ENCODE measurements around the gene BIN1.

BIN1 gene

GRCh38 chr2:127137741-127138140 lies 30.8 kb upstream of the BIN1 start:
- H3K27me3 ChIP-seq, result no peaks in the 10 kb centered on the region
- H3K4me3 ChIP-seq, result no peak overlapping the region
- H3K9ac ChIP-seq, result no peak overlapping the region
- H3K36me3 ChIP-seq, result no peaks in the 10 kb centered on the region
- peaks cover 0 to 11% (median 7%) of the 10 kb centered on the region in 11 experiments; a peak in 9 of 22 replicates for H3K9me3 ChIP-seq (replicated peaks in 1 of 11)
- H4K20me1 ChIP-seq, result no peaks in the 10 kb centered on the region
- no peak overlapping the region for H3K27ac ChIP-seq
- no peak for TF ChIP-seq Cebpa-rat (IDR thresholded peaks at IDR 0.05)
- peaks cover 41 to 63% (median 48%) of the 10 kb centered on the region in 10 experiments for H3K4me1 ChIP-seq
- peak overlapping the region; percentile 56 to 81 (median 69); a peak in 18 of 22 replicates for H3K4me2 ChIP-seq

GRCh38 chr2:127137225-127137624 lies 30.3 kb upstream of the BIN1 start:
- Histone ChIP-seq H3K36me3 (no peaks in the 10 kb centered on the region), H3K9me3 (replicated peaks in 1 of 11) (peaks cover 0 to 11% (median 7%) of the 10 kb centered on the region in 11 experiments; a peak in 9 of 22 replicates), H4K20me1 (no peaks in the 10 kb centered on the region), H3K27ac (0 out of 22 replicates have a peak overlapping the region, but pooled peaks of 1 of the 11 experiments have one; percentile 7), H3K27me3 (no peaks in the 10 kb centered on the region), H3K4me3 (no peak overlapping the region), H3K9ac (no peak overlapping the region), H3K4me2 (peak overlapping the region; percentile 56 to 81 (median 69); a peak in 21 of 22 replicates), H3K4me1 (peaks cover 41 to 61% (median 47%) of the 10 kb centered on the region in 10 experiments)
- no peak for TF ChIP-seq Cebpa-rat (IDR thresholded peaks at IDR 0.05)

GRCh38 chr2:127134833-127135830 lies 28.2 kb upstream of the BIN1 start:
- no peak for TF ChIP-seq Cebpa-rat (IDR thresholded peaks at IDR 0.05)
- peak overlapping the region in 3 of 11 experiments; percentile 7 to 15 (median 12); a peak in 1 of 22 replicates for H3K27ac ChIP-seq
- H3K4me3 ChIP-seq, result no peak overlapping the region
- no peaks in the 10 kb centered on the region for H3K36me3 ChIP-seq
- H3K4me2 ChIP-seq, result peak overlapping the region; percentile 40 to 81 (median 69)
- H3K27me3 ChIP-seq, result no peaks in the 10 kb centered on the region
- H4K20me1 ChIP-seq, result no peaks in the 10 kb centered on the region
- peaks cover 39 to 49% (median 41%) of the 10 kb centered on the region in 10 experiments for H3K4me1 ChIP-seq
- peaks cover 0 to 11% (median 6%) of the 10 kb centered on the region in 11 experiments; a peak in 9 of 22 replicates for H3K9me3 ChIP-seq (replicated peaks in 1 of 11)
- peak overlapping the region in 4 of 11 experiments; percentile 8 to 49 (median 22); a peak in 2 of 22 replicates for H3K9ac ChIP-seq

DNA sequence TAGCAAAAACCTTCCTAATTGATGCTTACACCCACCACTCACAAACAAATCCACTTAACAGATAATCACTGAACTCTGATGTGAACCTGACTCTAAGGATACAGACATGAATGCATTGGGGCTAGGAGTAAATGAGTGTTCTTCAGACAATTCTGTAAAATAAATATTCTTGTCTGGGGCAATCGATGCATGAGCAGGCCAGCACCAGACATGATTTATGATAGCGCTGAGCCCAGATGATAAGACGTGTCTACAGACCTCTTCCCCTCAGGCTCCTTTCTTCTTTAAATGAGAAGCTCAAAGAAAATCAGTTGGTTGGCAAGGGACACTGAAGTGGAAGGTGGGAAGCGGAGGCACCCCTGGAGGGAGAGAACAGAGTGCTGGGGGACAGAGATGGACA lies 27.3 kb upstream of the BIN1 start:
- H3K4me1 ChIP-seq, result peaks cover 31 to 41% (median 36%) of the 10 kb centered on the region in 10 experiments
- H3K9ac ChIP-seq, result peak overlapping the region in 1 of 11 experiments; percentile 8; a peak in 1 of 22 replicates
- no peaks in the 10 kb centered on the region for H3K36me3 ChIP-seq
- no peaks in the 10 kb centered on the region for H3K27me3 ChIP-seq
- H3K27ac ChIP-seq, result 0 out of 22 replicates have a peak overlapping the region, but pooled peaks of 2 of the 11 experiments have one; percentile 7 to 14
- peak overlapping the region in 5 of 11 experiments; percentile 72 to 81 (median 76); a peak in 10 of 22 replicates for H3K4me2 ChIP-seq
- TF ChIP-seq Cebpa-rat (IDR thresholded peaks at IDR 0.05), result no peak
- H3K9me3 ChIP-seq (replicated peaks in 1 of 11), result peaks cover 0 to 10% (median 5%) of the 10 kb centered on the region in 11 experiments; a peak in 9 of 22 replicates
- no peaks in the 10 kb centered on the region for H4K20me1 ChIP-seq
- no peak overlapping the region for H3K4me3 ChIP-seq

DNA sequence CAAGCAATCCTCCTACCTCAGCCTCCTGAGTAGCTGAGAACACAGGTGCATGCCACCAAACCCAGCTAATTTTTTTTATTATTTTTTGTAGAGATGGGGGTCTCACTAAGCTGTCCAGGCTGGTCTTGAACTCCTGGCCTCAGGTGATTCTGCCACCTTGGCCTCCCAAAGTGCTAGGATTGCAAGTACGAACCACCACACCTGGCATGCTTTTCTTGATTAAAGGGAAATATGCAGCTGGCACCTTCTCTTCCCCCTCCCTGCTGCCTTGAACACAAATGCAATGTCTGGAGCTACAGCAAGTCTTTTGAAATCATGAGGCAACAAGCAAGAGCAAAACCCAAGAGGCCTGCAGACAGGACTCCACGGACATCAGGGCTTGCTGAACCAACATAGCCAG lies 26.8 kb upstream of the BIN1 start:
- Histone ChIP-seq H3K4me2 (peak overlapping the region in 3 of 11 experiments; percentile 73 to 81 (median 81); a peak in 5 of 22 replicates), H3K9ac (no peak overlapping the region), H3K27ac (no peak overlapping the region), H3K4me1 (peaks cover 35 to 44% (median 40%) of the 10 kb centered on the region in 10 experiments), H4K20me1 (no peaks in the 10 kb centered on the region), H3K9me3 (replicated peaks in 1 of 11) (peaks cover 0 to 5% (median 1%) of the 10 kb centered on the region in 11 experiments; a peak in 8 of 22 replicates), H3K4me3 (no peak overlapping the region), H3K27me3 (no peaks in the 10 kb centered on the region), H3K36me3 (no peaks in the 10 kb centered on the region)
- no peak for TF ChIP-seq Cebpa-rat (IDR thresholded peaks at IDR 0.05)

GRCh38 chr2:127130421-127130820 lies 23.5 kb upstream of the BIN1 start:
- no peak overlapping the region for H3K4me2 ChIP-seq
- no peaks in the 10 kb centered on the region for H3K36me3 ChIP-seq
- H4K20me1 ChIP-seq, result no peaks in the 10 kb centered on the region
- H3K4me3 ChIP-seq, result no peak overlapping the region
- no peak overlapping the region for H3K9ac ChIP-seq
- TF ChIP-seq Cebpa-rat (IDR thresholded peaks at IDR 0.05), result no peak
- no peaks in the 10 kb centered on the region for H3K27me3 ChIP-seq
- peaks cover 0 to 6% (median 2%) of the 10 kb centered on the region in 11 experiments; a peak in 17 of 22 replicates for H3K9me3 ChIP-seq (replicated peaks in 1 of 11)
- peaks cover 20 to 43% (median 28%) of the 10 kb centered on the region in 10 experiments for H3K4me1 ChIP-seq
- H3K27ac ChIP-seq, result no peak overlapping the region

GRCh38 chr2:127129937-127130336 lies 23.0 kb upstream of the BIN1 start:
- H3K9ac ChIP-seq, result no peak overlapping the region
- no peaks in the 10 kb centered on the region for H4K20me1 ChIP-seq
- H3K36me3 ChIP-seq, result no peaks in the 10 kb centered on the region
- no peak for TF ChIP-seq Cebpa-rat (IDR thresholded peaks at IDR 0.05)
- no peaks in the 10 kb centered on the region for H3K27me3 ChIP-seq
- no peak overlapping the region for H3K4me3 ChIP-seq
- no peak overlapping the region for H3K27ac ChIP-seq
- peaks cover 4 to 11% (median 7%) of the 10 kb centered on the region in 11 experiments; a peak in 21 of 22 replicates for H3K9me3 ChIP-seq (replicated peaks in 1 of 11)
- peaks cover 16 to 38% (median 24%) of the 10 kb centered on the region in 10 experiments for H3K4me1 ChIP-seq
- no peak overlapping the region for H3K4me2 ChIP-seq

- H3K27ac ChIP-seq, result no peak overlapping the region; a peak in 3 of 22 replicates
- H3K4me2 ChIP-seq, result peak overlapping the region; percentile 31 to 77 (median 58)
Measured at GRCh38 chr2:127128445-127128904, 21.5 kb upstream of the BIN1 start.

More at GRCh38 chr2:127128445-127128904, 21.5 kb upstream of the BIN1 start:
- TF ChIP-seq Cebpa-rat (IDR thresholded peaks at IDR 0.05), result no peak
- H3K9ac ChIP-seq, result no peak overlapping the region
- 0 out of 22 replicates have a peak, but pooled peaks cover 0 to 4% (median 0%) of the 10 kb centered on the region in 11 experiments for H3K36me3 ChIP-seq
- no peak overlapping the region; a peak in 1 of 20 replicates for H3K4me3 ChIP-seq
- H3K9me3 ChIP-seq (replicated peaks in 1 of 11), result peaks cover 19 to 26% (median 22%) of the 10 kb centered on the region in 11 experiments
- peaks cover 9 to 34% (median 13%) of the 10 kb centered on the region in 10 experiments for H3K4me1 ChIP-seq
- no peaks in the 10 kb centered on the region for H3K27me3 ChIP-seq
- H4K20me1 ChIP-seq, result no peaks in the 10 kb centered on the region

Measured in BLaER1 treated with 17β-estradiol and CSF1 and Interleukin-3, amounts not matched to agents 10 nM and 100 nM (cell line).